Activated T-helper 1 cell treated with anti-CD3 and anti-CD28 coated beads, Interleukin-12 subunit alpha, Interleukin-12 subunit beta, Interleukin-2, Interleukin-4 antibody, amounts not matched to agents 30 ng/mL and 10 ng/mL and 1 ng/mL, durations not matched to agents 14 hours and 24 hours and 36 hours (primary cell): Measurements from ENCODE around the gene HP1BP3. TPM values are rescaled to one million over a fixed set of nuclear protein-coding genes. Genes with fewer than 3 reads are reported as not detected.

Experiments
- DNase-seq: peaks from one replicate; pipeline ENCODE4 v3.0.0; 2021; ENCODE audit warnings: low spot score
- H3K27ac Mint-ChIP-seq: one replicate; pipeline ENCODE4 v1.8.0; 2021; ENCODE audit warnings: mild to moderate bottlenecking, mixed read lengths
- H3K27me3 Mint-ChIP-seq: one replicate; pipeline ENCODE4 v1.8.0; 2022; ENCODE audit warnings: mild to moderate bottlenecking, moderate library complexity, mixed read lengths; ENCODE audit not compliant: insufficient read depth
- H3K36me3 Mint-ChIP-seq: one replicate; pipeline ENCODE4 v1.8.0; 2021; ENCODE audit warnings: low read depth, mixed read lengths
- H3K4me1 Mint-ChIP-seq: one replicate; pipeline ENCODE4 v1.8.0; 2021; ENCODE audit warnings: low read depth, mixed read lengths
- H3K4me3 Mint-ChIP-seq: one replicate; pipeline ENCODE4 v1.8.0; 2021; ENCODE audit warnings: mild to moderate bottlenecking, moderate library complexity, mixed read lengths
- H3K9me3 Mint-ChIP-seq: one replicate; pipeline ENCODE4 v1.8.0; 2021; ENCODE audit warnings: mixed read lengths
- intact Hi-C: fragments of 100-400 bp; cut with micrococcal nuclease; formaldehyde crosslinking; loops from one replicate; pipeline ENCODE4 v1.15.1; 2024
- total RNA-seq: library from RNA; stranded (reverse); gene quantifications from 2 replicates; pipeline ENCODE4 v1.2.3, GENCODE V29; 2022

Gene HP1BP3
- total RNA-seq, 1 donor from 2014 or later = 220 TPM

- peaks cover 41% of the 10 kb centered on the region for H3K36me3 Mint-ChIP-seq
- H3K4me3 Mint-ChIP-seq = no peak overlapping the region
- H3K4me1 Mint-ChIP-seq = no peaks in the 10 kb centered on the region
- intact Hi-C loops = no loop called here
- no peak overlapping the region for H3K27ac Mint-ChIP-seq
- H3K27me3 Mint-ChIP-seq = no peaks in the 10 kb centered on the region
- no peaks in the 10 kb centered on the region for H3K9me3 Mint-ChIP-seq
- no peak for DNase-seq
Measured at GRCh38 chr1:20751462-20751990, 35.6 kb downstream of the HP1BP3 start.

GRCh38 chr1:20742671-20743070, 44.4 kb downstream of the HP1BP3 start:
- no peak overlapping the region for H3K4me3 Mint-ChIP-seq
- no peaks in the 10 kb centered on the region for H3K4me1 Mint-ChIP-seq
- no peak for DNase-seq
- intact Hi-C loops = no loop called here
- peaks cover 55% of the 10 kb centered on the region for H3K36me3 Mint-ChIP-seq
- no peaks in the 10 kb centered on the region for H3K9me3 Mint-ChIP-seq
- H3K27ac Mint-ChIP-seq = peak overlapping the region; percentile 40
- no peaks in the 10 kb centered on the region for H3K27me3 Mint-ChIP-seq

GRCh38 chr1:20740781-20741180, 46.3 kb downstream of the HP1BP3 start:
- Mint-ChIP-seq H3K36me3 (peaks cover 53% of the 10 kb centered on the region), H3K4me1 (no peaks in the 10 kb centered on the region), H3K27me3 (no peaks in the 10 kb centered on the region), H3K9me3 (no peaks in the 10 kb centered on the region), H3K27ac (peak overlapping the region; percentile 6), H3K4me3 (no peak overlapping the region)
- DNase-seq = no peak
- intact Hi-C loops = no loop called here

GRCh38 chr1:20739225-20739624, 47.9 kb downstream of the HP1BP3 start:
- H3K27me3 Mint-ChIP-seq = no peaks in the 10 kb centered on the region
- no peak overlapping the region for H3K27ac Mint-ChIP-seq
- peaks cover 45% of the 10 kb centered on the region for H3K36me3 Mint-ChIP-seq
- intact Hi-C loops = no loop called here
- no peaks in the 10 kb centered on the region for H3K9me3 Mint-ChIP-seq
- DNase-seq = no peak
- H3K4me1 Mint-ChIP-seq = no peaks in the 10 kb centered on the region
- H3K4me3 Mint-ChIP-seq = no peak overlapping the region

- no peak for DNase-seq
- Mint-ChIP-seq H3K27ac (no peak overlapping the region), H3K27me3 (peaks cover 14% of the 10 kb centered on the region), H3K36me3 (peaks cover 22% of the 10 kb centered on the region), H3K4me1 (peaks cover 13% of the 10 kb centered on the region), H3K4me3 (no peak overlapping the region), H3K9me3 (no peaks in the 10 kb centered on the region)
- intact Hi-C loops = no loop called here
Measured at GRCh38 chr1:20735581-20736111, 51.5 kb downstream of the HP1BP3 start.

GRCh38 chr1:20733360-20733975, 53.6 kb downstream of the HP1BP3 start:
- intact Hi-C loops = loop anchor here (1.0 to 2.0 kb wide), 5 partner anchors 37 to 611 kb away; partner anchors contain the start of genes DDOST and MUL1
- no peak for DNase-seq
- H3K9me3 Mint-ChIP-seq = no peaks in the 10 kb centered on the region
- H3K4me1 Mint-ChIP-seq = peaks cover 17% of the 10 kb centered on the region
- H3K27ac Mint-ChIP-seq = peak overlapping the region; percentile 55
- peak overlapping the region; percentile 86 for H3K4me3 Mint-ChIP-seq
- peaks cover 20% of the 10 kb centered on the region for H3K36me3 Mint-ChIP-seq
- peaks cover 29% of the 10 kb centered on the region for H3K27me3 Mint-ChIP-seq

GRCh38 chr1:20732588-20733359, 54.3 kb downstream of the HP1BP3 start, which contains the start of gene SH2D5:
SH2D5 (minus strand) TSS chr1:20732703; CDS start chr1:20728044, 4,659 bp downstream.
- H3K4me3 Mint-ChIP-seq = peak within 1 kb of the TSS; percentile 86
- peak; percentile 57 for DNase-seq
- H3K4me1 Mint-ChIP-seq = peaks cover 17% of the 10 kb centered on the region
- peaks cover 15% of the 10 kb centered on the region for H3K36me3 Mint-ChIP-seq
- intact Hi-C loops = loop anchor here (1.0 to 2.0 kb wide), 5 partner anchors 36 to 612 kb away; partner anchors contain the start of genes DDOST and MUL1
- no peaks in the 10 kb centered on the region for H3K9me3 Mint-ChIP-seq
- peak within 1 kb of the TSS; percentile 67 for H3K27ac Mint-ChIP-seq
- H3K27me3 Mint-ChIP-seq = peaks cover 29% of the 10 kb centered on the region

- H3K9me3 Mint-ChIP-seq = no peaks in the 10 kb centered on the region
- peak overlapping the region; percentile 67 for H3K27ac Mint-ChIP-seq
- H3K36me3 Mint-ChIP-seq = peaks cover 8% of the 10 kb centered on the region
- peaks cover 29% of the 10 kb centered on the region for H3K27me3 Mint-ChIP-seq
- peaks cover 17% of the 10 kb centered on the region for H3K4me1 Mint-ChIP-seq
- DNase-seq = peak; percentile 41
- intact Hi-C loops = loop anchor here (2.0 kb wide), 3 partner anchors 71 to 613 kb away; partner anchors contain the start of genes DDOST and MUL1
- peak overlapping the region; percentile 86 for H3K4me3 Mint-ChIP-seq
Measured at GRCh38 chr1:20732071-20732587, 55.0 kb downstream of the HP1BP3 start.

GRCh38 chr1:20731057-20731991, 55.8 kb downstream of the HP1BP3 start:
- Mint-ChIP-seq H3K27me3 (peaks cover 29% of the 10 kb centered on the region), H3K27ac (no peak overlapping the region)

GRCh38 chr1:20730690-20731056, 56.4 kb downstream of the HP1BP3 start:
- Mint-ChIP-seq H3K4me3 (peak overlapping the region; percentile 78), H3K27ac (no peak overlapping the region), H3K36me3 (peaks cover 2% of the 10 kb centered on the region), H3K27me3 (peaks cover 29% of the 10 kb centered on the region), H3K9me3 (no peaks in the 10 kb centered on the region), H3K4me1 (peaks cover 17% of the 10 kb centered on the region)
- no peak for DNase-seq
- intact Hi-C loops = no loop called here

More at GRCh38 chr1:20731057-20731991, 55.8 kb downstream of the HP1BP3 start:
- Mint-ChIP-seq H3K4me3 (peak overlapping the region; percentile 78), H3K4me1 (peaks cover 17% of the 10 kb centered on the region), H3K36me3 (peaks cover 7% of the 10 kb centered on the region), H3K9me3 (no peaks in the 10 kb centered on the region)
- intact Hi-C loops = no loop called here
- DNase-seq = no peak

- peaks cover 29% of the 10 kb centered on the region for H3K27me3 Mint-ChIP-seq
- H3K4me1 Mint-ChIP-seq = peaks cover 17% of the 10 kb centered on the region
- no peaks in the 10 kb centered on the region for H3K36me3 Mint-ChIP-seq
- no peak for DNase-seq
- H3K4me3 Mint-ChIP-seq = peak overlapping the region; percentile 17
- no peaks in the 10 kb centered on the region for H3K9me3 Mint-ChIP-seq
- no peak overlapping the region for H3K27ac Mint-ChIP-seq
- intact Hi-C loops = no loop called here
Measured at GRCh38 chr1:20729990-20730689, 57.0 kb downstream of the HP1BP3 start.
